ENCODE measurements around the gene BAIAP2L1.

DNA sequence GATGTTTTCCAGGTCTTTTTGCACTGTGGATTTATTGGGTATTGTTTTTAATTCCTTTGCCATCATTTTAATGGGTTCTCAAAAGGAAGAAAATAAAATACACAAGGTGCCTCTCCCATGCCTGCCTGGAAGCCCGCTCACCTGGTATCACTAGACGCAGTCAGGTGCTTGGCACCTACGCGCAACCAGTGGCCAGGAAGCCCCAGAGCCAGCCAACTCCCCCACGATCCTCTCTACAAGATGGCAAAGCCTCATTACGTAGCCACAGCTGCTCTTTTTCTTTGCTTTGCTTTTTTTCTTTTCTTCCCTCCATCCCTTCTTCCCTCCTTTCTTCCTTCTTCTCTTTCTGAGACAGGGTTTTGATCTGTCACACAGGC, 34.3 kb downstream of the BAIAP2L1 start:
- TF ChIP-seq, protein P1, sequence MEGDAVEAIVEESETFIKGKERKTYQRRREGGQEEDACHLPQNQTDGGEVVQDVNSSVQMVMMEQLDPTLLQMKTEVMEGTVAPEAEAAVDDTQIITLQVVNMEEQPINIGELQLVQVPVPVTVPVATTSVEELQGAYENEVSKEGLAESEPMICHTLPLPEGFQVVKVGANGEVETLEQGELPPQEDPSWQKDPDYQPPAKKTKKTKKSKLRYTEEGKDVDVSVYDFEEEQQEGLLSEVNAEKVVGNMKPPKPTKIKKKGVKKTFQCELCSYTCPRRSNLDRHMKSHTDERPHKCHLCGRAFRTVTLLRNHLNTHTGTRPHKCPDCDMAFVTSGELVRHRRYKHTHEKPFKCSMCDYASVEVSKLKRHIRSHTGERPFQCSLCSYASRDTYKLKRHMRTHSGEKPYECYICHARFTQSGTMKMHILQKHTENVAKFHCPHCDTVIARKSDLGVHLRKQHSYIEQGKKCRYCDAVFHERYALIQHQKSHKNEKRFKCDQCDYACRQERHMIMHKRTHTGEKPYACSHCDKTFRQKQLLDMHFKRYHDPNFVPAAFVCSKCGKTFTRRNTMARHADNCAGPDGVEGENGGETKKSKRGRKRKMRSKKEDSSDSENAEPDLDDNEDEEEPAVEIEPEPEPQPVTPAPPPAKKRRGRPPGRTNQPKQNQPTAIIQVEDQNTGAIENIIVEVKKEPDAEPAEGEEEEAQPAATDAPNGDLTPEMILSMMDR (optimal IDR thresholded peaks at IDR 0.05 in 1 of 3, IDR thresholded peaks at IDR 0.05 in 1 of 3, conservative IDR thresholded peaks at IDR 0.05 in 1 of 3; ENCODE audit: extremely low read depth in 1 of 3, insufficient read depth in 2 of 3, low read length in 3 of 3), result no peak
- no peak for TF ChIP-seq EZH2 (IDR thresholded peaks at IDR 0.05; ENCODE audit: low read length)

All from keratinocyte (primary cell).